Peyer's patch (tissue), 4 donors: Measurements from ENCODE around the gene SCART1.

Experiments
- CTCF ChIP-seq, 6 experiments: fragments of 450-650 bp in 4 of 6; fragments of 200-600 bp in 2 of 6; sonication (generic) in 1 of 6; IDR thresholded peaks; one replicate each; pipeline ENCODE4 v1.5.1; 2017 to 2019; ENCODE audit warnings: antibody characterized with exemption in 6 of 6, mild to moderate bottlenecking in 3 of 6, moderate library complexity in 1 of 6
- POLR2A ChIP-seq, 2 donors: fragments of 450-650 bp; IDR thresholded peaks; one replicate each; pipeline ENCODE4 v1.5.1; 2017; ENCODE audit warnings: antibody characterized with exemption in 2 of 2, mild to moderate bottlenecking in 2 of 2, moderate library complexity in 2 of 2

GRCh38 chr10:133446979-133447378 is 6.8 kb upstream of the SCART1 start:
- TF ChIP-seq POLR2A (IDR thresholded peaks at IDR 0.05) (no peak), CTCF (IDR thresholded peaks at IDR 0.05) (no peak)
